ENCODE data around the gene GRHPR.
A peak's percentile ranks its signal among the peaks of the same experiment; 100 is the strongest.

Gene GRHPR

GRCh38 chr9:37419204-37419603 lies 3.3 kb upstream of the GRHPR start:
- Histone ChIP-seq H3K27me3 (ENCODE audit: insufficient read depth, poor library complexity, severe bottlenecking) (no peaks in the 10 kb centered on the region), H3K4me3 (replicated peaks; ENCODE audit: insufficient read depth, low read length) (no peak overlapping the region), H3K27ac (replicated peaks) (no peak overlapping the region)
- no peak for TF ChIP-seq GABPA (IDR thresholded peaks at IDR 0.05; ENCODE audit: low read depth)
- TF ChIP-seq CTCF (IDR thresholded peaks at IDR 0.05; ENCODE audit: insufficient read depth, low read length): no peak
- TF ChIP-seq SPI1 (IDR thresholded peaks at IDR 0.05; ENCODE audit: borderline replicate concordance, low read depth): no peak
- TF ChIP-seq REST (IDR thresholded peaks at IDR 0.05; ENCODE audit: insufficient replicate concordance, low read depth): no peak
- no peak for TF ChIP-seq POLR2AphosphoS5 (IDR thresholded peaks at IDR 0.05; ENCODE audit: low read depth)
- DNase-seq (ENCODE audit: low read depth in 1 of 2, low spot score in 1 of 2): no peak

DNA sequence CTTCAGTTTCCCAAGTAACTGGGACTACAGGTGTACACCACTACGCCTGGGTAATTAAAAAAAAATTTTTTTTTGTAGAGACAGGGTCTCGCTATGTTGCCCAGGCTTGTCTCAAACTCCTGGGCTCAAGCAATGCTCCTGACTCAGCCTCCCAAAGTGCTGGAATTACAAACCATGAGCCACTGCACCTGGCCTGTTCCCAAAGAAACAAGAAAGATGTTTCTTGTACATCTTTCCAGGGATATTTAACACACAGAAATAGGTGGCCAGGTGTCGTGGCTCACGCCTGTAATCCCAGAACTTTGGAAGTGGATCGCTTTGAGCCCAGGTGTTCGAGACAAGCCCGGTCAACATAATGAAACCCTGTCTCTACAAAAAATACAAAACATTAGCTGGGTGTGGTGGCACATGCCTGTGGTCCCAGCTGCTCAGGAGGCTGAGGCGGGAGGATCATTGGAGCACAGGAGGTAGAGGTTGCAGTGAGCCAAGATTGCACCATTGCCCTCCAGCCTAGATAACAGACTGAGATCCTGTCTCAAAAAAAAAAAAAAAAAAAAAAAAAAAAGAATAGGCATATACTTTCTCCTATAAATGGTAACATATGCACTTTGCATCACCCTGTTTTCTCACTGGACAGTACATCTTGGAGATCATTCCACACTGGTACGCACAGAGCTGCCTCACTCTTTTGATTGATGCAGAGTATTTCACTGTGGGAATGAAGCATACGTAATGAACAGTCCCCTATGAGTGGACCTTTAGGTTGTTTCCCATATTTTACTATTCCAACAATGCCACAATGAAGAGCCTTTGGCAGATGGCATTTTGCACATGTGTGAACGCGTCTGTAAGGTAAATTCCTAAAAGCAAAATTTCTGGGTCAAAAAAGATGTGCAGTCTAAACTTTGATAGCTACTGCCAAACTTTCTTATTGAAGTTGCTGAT lies 2.0 kb upstream of the GRHPR start:
- Histone ChIP-seq H3K4me3 (replicated peaks; ENCODE audit: insufficient read depth, low read length) (no peak overlapping the region), H3K27ac (replicated peaks) (no peak overlapping the region), H3K27me3 (ENCODE audit: insufficient read depth, poor library complexity, severe bottlenecking) (no peaks in the 10 kb centered on the region)
- no peak for DNase-seq (ENCODE audit: low read depth in 1 of 2, low spot score in 1 of 2)
- TF ChIP-seq REST (IDR thresholded peaks at IDR 0.05; ENCODE audit: insufficient replicate concordance, low read depth) (no peak), POLR2AphosphoS5 (IDR thresholded peaks at IDR 0.05; ENCODE audit: low read depth) (no peak), GABPA (IDR thresholded peaks at IDR 0.05; ENCODE audit: low read depth) (no peak), SPI1 (IDR thresholded peaks at IDR 0.05; ENCODE audit: borderline replicate concordance, low read depth) (no peak), CTCF (IDR thresholded peaks at IDR 0.05; ENCODE audit: insufficient read depth, low read length) (no peak)

- H3K27ac ChIP-seq (replicated peaks): peak overlapping the region; percentile 82
- no peak for DNase-seq (ENCODE audit: low read depth in 1 of 2, low spot score in 1 of 2)
- TF ChIP-seq GABPA (IDR thresholded peaks at IDR 0.05; ENCODE audit: low read depth): no peak
- no peak for TF ChIP-seq CTCF (IDR thresholded peaks at IDR 0.05; ENCODE audit: insufficient read depth, low read length)
- no peak for TF ChIP-seq REST (IDR thresholded peaks at IDR 0.05; ENCODE audit: insufficient replicate concordance, low read depth)
- no peak for TF ChIP-seq POLR2AphosphoS5 (IDR thresholded peaks at IDR 0.05; ENCODE audit: low read depth)
- no peak for TF ChIP-seq SPI1 (IDR thresholded peaks at IDR 0.05; ENCODE audit: borderline replicate concordance, low read depth)
- H3K4me3 ChIP-seq (replicated peaks; ENCODE audit: insufficient read depth, low read length): peak overlapping the region; percentile 79
- H3K27me3 ChIP-seq (ENCODE audit: insufficient read depth, poor library complexity, severe bottlenecking): no peaks in the 10 kb centered on the region
These were observed 595 bp upstream of the GRHPR start for GRCh38 chr9:37421914-37422288.

Data from HL-60 (cell line).